Epithelial cell of alveolus of lung (primary cell): ENCODE measurements around the gene SLC1A3. TPM values are rescaled to one million over a fixed set of nuclear protein-coding genes. Genes with fewer than 3 reads are reported as not detected.

Source experiments
- total RNA-seq: library from RNA; depleted of rRNA; stranded (reverse); fragments of >200 nt; gene quantifications from 2 replicates; pipeline ENCODE4 v1.2.1, GENCODE V29; 2015

Gene SLC1A3
- 4.0 and 12.4 TPM in 2 replicates for total RNA-seq

GRCh38 chr5:36606428-36607113 is at the start of gene SLC1A3:
Gene SLC1A3, plus strand, starts transcription at chr5:36606606. Its CDS starts 1,818 bp downstream, at chr5:36608424.

